ENCODE data around the gene GAB1.

GRCh38 chr4:143359644-143360193 is 23.0 kb downstream of the GAB1 start:
- TF ChIP-seq CTCF (IDR thresholded peaks at IDR 0.05): no peak
- no peak for TF ChIP-seq ZFX (IDR thresholded peaks at IDR 0.05; ENCODE audit: borderline replicate concordance)

Measured in 22Rv1 (cell line).